PC-9 (cell line): ENCODE measurements around the gene MAP3K4. TPM values are rescaled to one million over a fixed set of nuclear protein-coding genes. Genes with fewer than 3 reads are reported as not detected.

Experiments
- BruUV-seq: library from RNA; stranded (reverse); fragments of 400-500 nt; replicated peaks from 2 replicates; lab custom pipeline; 2021; lab: Mats Ljungman, UMichigan
- CTCF ChIA-PET: fragments of 300-600 bp; sonication (Branson Sonifier 250); formaldehyde crosslinking; loops from one replicate; lab custom pipeline; 2022; ENCODE audit warnings: antibody characterized with exemption; lab: Charles Lee
- POLR2A ChIA-PET: fragments of 300-600 bp; sonication (Branson Sonifier 250); formaldehyde crosslinking; loops from one replicate; lab custom pipeline; 2022; ENCODE audit warnings: antibody characterized with exemption; ENCODE audit not compliant: unreplicated experiment; lab: Charles Lee
- DNase-seq, 2 experiments: peaks; one replicate each; pipeline versions ENCODE4 v3.0.0 to v3.0.0-alpha.2; 2015 to 2022; ENCODE audit warnings: mixed read lengths in 1 of 2
- H2AFZ ChIP-seq: fragments of 200-600 bp; sonication (generic); 2 replicates; pipeline ENCODE4 v1.8.1; 2017; ENCODE audit warnings: antibody characterized with exemption
- H3F3A ChIP-seq: fragments of 200-600 bp; sonication (generic); 2 replicates; pipeline ENCODE4 v1.8.1; 2017; ENCODE audit warnings: antibody characterized with exemption, mild to moderate bottlenecking, low read depth; ENCODE audit not compliant: insufficient read depth
- H3K27ac ChIP-seq: fragments of 200-600 bp; sonication (generic); 2 replicates; pipeline ENCODE4 v1.6.1; 2016; ENCODE audit warnings: mixed run types
- H3K27me3 ChIP-seq: fragments of 200-600 bp; sonication (generic); 2 replicates; pipeline ENCODE4 v1.6.1; 2016; ENCODE audit warnings: low read depth, mixed run types; ENCODE audit not compliant: insufficient read depth
- H3K36me3 ChIP-seq: fragments of 200-600 bp; sonication (generic); 2 replicates; pipeline ENCODE4 v1.6.1; 2016; ENCODE audit warnings: low read depth, mixed run types
- H3K4me1 ChIP-seq: fragments of 200-600 bp; sonication (generic); replicated peaks from 2 replicates; pipeline ENCODE4 v1.6.1; 2016; ENCODE audit warnings: mixed run types; ENCODE audit not compliant: insufficient read depth
- H3K4me2 ChIP-seq: fragments of 200-600 bp; sonication (generic); 2 replicates; pipeline ENCODE4 v1.6.1; 2017; ENCODE audit warnings: mixed run types
- H3K4me3 ChIP-seq: fragments of 200-600 bp; sonication (generic); 2 replicates; pipeline ENCODE4 v1.6.1; 2016; ENCODE audit warnings: mixed run types
- H3K79me2 ChIP-seq: fragments of 200-600 bp; sonication (generic); 2 replicates; pipeline ENCODE4 v1.6.1; 2017; ENCODE audit warnings: low read depth, mixed run types
- H3K9me2 ChIP-seq: fragments of 200-600 bp; sonication (generic); 2 replicates; pipeline ENCODE4 v1.8.1; 2017; ENCODE audit warnings: mild to moderate bottlenecking; ENCODE audit not compliant: insufficient read depth
- H3K9me3 ChIP-seq: fragments of 200-600 bp; sonication (generic); 2 replicates; pipeline ENCODE4 v1.8.1; 2016; ENCODE audit warnings: low read depth; ENCODE audit not compliant: insufficient read depth
- H4K20me1 ChIP-seq: fragments of 200-600 bp; sonication (generic); 2 replicates; pipeline ENCODE4 v1.8.1; 2017; ENCODE audit not compliant: insufficient read depth
- CTCF ChIP-seq: fragments of 200-600 bp; sonication (generic); conservative IDR thresholded peaks from 2 replicates; pipeline ENCODE4 v1.6.1; 2017; ENCODE audit warnings: mixed run types, antibody characterized with exemption, mild to moderate bottlenecking, moderate library complexity
- EZH2 ChIP-seq: fragments of 200-600 bp; sonication (generic); IDR thresholded peaks from 2 replicates; pipeline ENCODE4 v1.8.0; 2017; ENCODE audit warnings: antibody characterized with exemption, low read depth
- intact Hi-C: fragments of 100-400 bp; cut with micrococcal nuclease; formaldehyde crosslinking; loops from one replicate; pipeline ENCODE4 v1.10.0; 2022; ENCODE audit not compliant: unreplicated experiment
- total RNA-seq: library from RNA; stranded (reverse); gene quantifications from 2 replicates; pipeline ENCODE4 v1.2.3, GENCODE V29; 2021

Gene MAP3K4
- total RNA-seq, 1 experiment from 2014 or later = 13.0 TPM

GRCh38 chr6:161017766-161018564 is 26.4 kb downstream of the MAP3K4 start:
- POLR2A ChIA-PET = no interaction called here
- H3K27me3 ChIP-seq = no peaks in the 10 kb centered on the region
- no peaks in the 10 kb centered on the region for H3K9me3 ChIP-seq
- H3K4me2 ChIP-seq = no peak overlapping the region
- no peak overlapping the region for H2AFZ ChIP-seq
- no peak overlapping the region for H3K4me3 ChIP-seq
- intact Hi-C loops = no loop called here
- CTCF ChIA-PET = no interaction called here
- H3K9me2 ChIP-seq = no peaks in the 10 kb centered on the region
- H3F3A ChIP-seq = no peaks in the 10 kb centered on the region
- no TSS peak for BruUV-seq
- H4K20me1 ChIP-seq = no peaks in the 10 kb centered on the region
- no peak for TF ChIP-seq CTCF
- no peak for TF ChIP-seq EZH2
- no peak for DNase-seq
- no peak overlapping the region for H3K27ac ChIP-seq
- no peaks in the 10 kb centered on the region for H3K4me1 ChIP-seq
- H3K79me2 ChIP-seq = no peaks in the 10 kb centered on the region
- no peaks in the 10 kb centered on the region for H3K36me3 ChIP-seq

- Histone ChIP-seq H3K4me1 (no peaks in the 10 kb centered on the region), H3K36me3 (no peaks in the 10 kb centered on the region), H3K4me3 (no peak overlapping the region), H4K20me1 (no peaks in the 10 kb centered on the region), H3K9me2 (no peaks in the 10 kb centered on the region), H3K4me2 (no peak overlapping the region), H2AFZ (no peak overlapping the region), H3K9me3 (no peaks in the 10 kb centered on the region), H3K79me2 (no peaks in the 10 kb centered on the region), H3K27me3 (no peaks in the 10 kb centered on the region), H3K27ac (no peak overlapping the region), H3F3A (no peaks in the 10 kb centered on the region)
- no peak for DNase-seq
- intact Hi-C loops = no loop called here
- no peak for TF ChIP-seq EZH2
- TF ChIP-seq CTCF = no peak
- ChIA-PET CTCF (no interaction called here), POLR2A (no interaction called here)
- no TSS peak for BruUV-seq
Observed at GRCh38 chr6:161019324-161019839, 27.8 kb downstream of the MAP3K4 start.

GRCh38 chr6:161021543-161021942 is 30.0 kb downstream of the MAP3K4 start:
- CTCF ChIA-PET = no interaction called here
- H3K9me3 ChIP-seq = no peaks in the 10 kb centered on the region

More at GRCh38 chr6:161021543-161021942, 30.0 kb downstream of the MAP3K4 start:
- POLR2A ChIA-PET = no interaction called here
- intact Hi-C loops = loop anchor here (1.0 kb wide), 1 partner anchor 25 kb away; no protein-coding TSS in a partner anchor
- Histone ChIP-seq H3K4me2 (no peak overlapping the region), H3K79me2 (no peaks in the 10 kb centered on the region), H3F3A (no peaks in the 10 kb centered on the region), H3K4me1 (no peaks in the 10 kb centered on the region), H3K36me3 (no peaks in the 10 kb centered on the region), H3K4me3 (no peak overlapping the region), H3K9me2 (no peaks in the 10 kb centered on the region), H4K20me1 (no peaks in the 10 kb centered on the region), H3K27me3 (no peaks in the 10 kb centered on the region), H3K27ac (no peak overlapping the region), H2AFZ (no peak overlapping the region)
- no TSS peak for BruUV-seq
- no peak for TF ChIP-seq CTCF
- TF ChIP-seq EZH2 = no peak
- no peak for DNase-seq
